Mesothelial cell of epicardium (in vitro differentiated cells): ENCODE results near the gene HEATR5B. TPM values are rescaled to one million over a fixed set of nuclear protein-coding genes. Genes with fewer than 3 reads are reported as not detected.

Experiments
- DNase-seq, 2 experiments: peaks; one replicate each; pipeline ENCODE4 v3.0.0; 2021; ENCODE audit warnings: low spot score in 2 of 2; ENCODE audit not compliant: unreplicated experiment in 2 of 2
- H3K27ac Mint-ChIP-seq: 2 replicates; pipeline ENCODE4 v1.8.0; 2021; ENCODE audit warnings: mixed read lengths
- H3K27me3 Mint-ChIP-seq: 2 replicates; pipeline ENCODE4 v1.8.0; 2021; ENCODE audit warnings: low read depth, mixed read lengths
- H3K36me3 Mint-ChIP-seq: 2 replicates; pipeline ENCODE4 v1.8.0; 2021; ENCODE audit warnings: mixed read lengths
- H3K4me1 Mint-ChIP-seq: 2 replicates; pipeline ENCODE4 v1.8.0; 2021; ENCODE audit warnings: mixed read lengths
- H3K4me3 Mint-ChIP-seq: 2 replicates; pipeline ENCODE4 v1.8.0; 2021; ENCODE audit warnings: mild to moderate bottlenecking, moderate library complexity, mixed read lengths
- H3K9me3 Mint-ChIP-seq: 2 replicates; pipeline ENCODE4 v1.8.0; 2021; ENCODE audit warnings: mixed read lengths
- CTCF ChIP-seq: fragments of 200-600 bp; sonication (generic); IDR thresholded peaks from one replicate; pipeline ENCODE4 v1.5.0; 2021; ENCODE audit warnings: antibody characterized with exemption; ENCODE audit not compliant: unreplicated experiment
- total RNA-seq: library from RNA; stranded (reverse); gene quantifications from 3 replicates; pipeline ENCODE4 v1.2.1, GENCODE V29; 2021

The HEATR5B gene
- total RNA-seq, 1 donor from 2014 or later = 22.7 TPM

GRCh38 chr2:36963106-36963505 is 121.1 kb downstream of the HEATR5B start:
- Mint-ChIP-seq H3K4me1 (peaks cover 68% of the 10 kb centered on the region), H3K4me3 (no peak overlapping the region), H3K27ac (peak overlapping the region; percentile 97)

GRCh38 chr2:36960773-36961172 is 123.4 kb downstream of the HEATR5B start:
- H3K4me3 Mint-ChIP-seq = no peak overlapping the region
- no peaks in the 10 kb centered on the region for H3K9me3 Mint-ChIP-seq
- peak overlapping the region; percentile 47 for H3K27ac Mint-ChIP-seq
- no peak for DNase-seq
- TF ChIP-seq CTCF = no peak
- peaks cover 58% of the 10 kb centered on the region for H3K4me1 Mint-ChIP-seq
- H3K36me3 Mint-ChIP-seq = peaks cover 4% of the 10 kb centered on the region
- H3K27me3 Mint-ChIP-seq = no peaks in the 10 kb centered on the region

More at GRCh38 chr2:36963106-36963505, 121.1 kb downstream of the HEATR5B start:
- DNase-seq = no peak
- Mint-ChIP-seq H3K36me3 (peaks cover 4% of the 10 kb centered on the region), H3K27me3 (no peaks in the 10 kb centered on the region), H3K9me3 (no peaks in the 10 kb centered on the region)
- no peak for TF ChIP-seq CTCF

- Mint-ChIP-seq H3K27ac (peak overlapping the region; percentile 36), H3K4me1 (peaks cover 56% of the 10 kb centered on the region), H3K4me3 (no peak overlapping the region), H3K9me3 (no peaks in the 10 kb centered on the region), H3K27me3 (no peaks in the 10 kb centered on the region), H3K36me3 (peaks cover 4% of the 10 kb centered on the region)
- TF ChIP-seq CTCF = no peak
- no peak for DNase-seq
Observed at GRCh38 chr2:36960005-36960675, 124.0 kb downstream of the HEATR5B start.

GRCh38 chr2:36954977-36955607 is 129.1 kb downstream of the HEATR5B start:
- no peaks in the 10 kb centered on the region for H3K9me3 Mint-ChIP-seq
- peaks cover 4% of the 10 kb centered on the region for H3K36me3 Mint-ChIP-seq
- H3K4me1 Mint-ChIP-seq = peaks cover 39% of the 10 kb centered on the region
- TF ChIP-seq CTCF = no peak
- DNase-seq = no peak
- H3K27me3 Mint-ChIP-seq = no peaks in the 10 kb centered on the region
- no peak overlapping the region for H3K4me3 Mint-ChIP-seq
- peak overlapping the region; percentile 30 for H3K27ac Mint-ChIP-seq

GRCh38 chr2:36952748-36953197 is 131.4 kb downstream of the HEATR5B start:
- Mint-ChIP-seq H3K4me1 (peaks cover 35% of the 10 kb centered on the region), H3K9me3 (no peaks in the 10 kb centered on the region), H3K4me3 (no peak overlapping the region), H3K36me3 (no peaks in the 10 kb centered on the region), H3K27ac (peak overlapping the region; percentile 82), H3K27me3 (no peaks in the 10 kb centered on the region)
- no peak for TF ChIP-seq CTCF
- no peak for DNase-seq
